ENCODE measurements around the gene ANKRD23.

The ANKRD23 gene

DNA sequence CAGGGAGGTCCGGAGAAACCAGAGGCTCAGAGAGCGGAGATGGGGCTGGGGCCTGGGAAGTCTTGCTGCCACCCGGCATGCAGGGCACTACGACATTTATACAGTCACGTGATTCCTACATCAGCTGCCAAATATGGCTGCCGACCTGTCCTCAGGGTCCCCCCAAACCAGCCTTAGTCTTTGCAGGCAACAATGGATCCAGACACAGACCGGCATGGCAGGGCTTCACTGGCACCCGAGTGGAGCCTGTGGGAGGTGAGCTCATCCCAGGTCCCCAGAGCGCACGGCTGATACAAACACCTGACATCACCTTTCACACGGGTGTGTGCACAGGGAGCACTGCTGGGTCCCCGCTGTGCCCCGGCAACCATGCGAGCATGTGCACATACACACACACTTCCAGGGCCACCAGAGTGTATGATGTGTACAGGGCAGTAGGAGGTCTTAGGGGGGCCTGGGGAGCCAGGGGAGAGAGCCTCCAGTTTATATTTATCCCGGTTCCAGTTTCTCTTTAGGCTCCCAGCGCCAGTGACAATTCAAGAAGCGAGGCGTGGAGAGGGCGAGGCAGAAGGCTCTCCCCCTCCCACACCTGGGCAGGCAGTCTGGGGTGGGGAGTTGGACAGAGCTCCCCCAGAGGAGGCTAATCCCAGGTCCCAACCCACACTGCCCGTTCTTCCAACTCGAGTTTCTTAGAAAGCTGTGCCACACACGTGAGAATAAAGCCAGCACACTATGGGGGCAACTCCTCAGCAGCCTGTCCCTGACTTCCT is 23.4 kb upstream of the ANKRD23 start:
- peak overlapping the region; percentile 85; the same call in 1 of the 2 replicates for H3K4me2 ChIP-seq (ENCODE audit: low read depth, low read length)
- H3F3A ChIP-seq (ENCODE audit: insufficient read depth, low read length), result no peaks in the 10 kb centered on the region; the same call in 1 of the 2 replicates
- no peaks in the 10 kb centered on the region for H3K9me3 ChIP-seq (replicated peaks; ENCODE audit: insufficient read depth, low read length)
- no peaks in the 10 kb centered on the region for H3K4me1 ChIP-seq (ENCODE audit: low read length)
- no peaks in the 10 kb centered on the region for H3K79me2 ChIP-seq (ENCODE audit: low read length)
- DNase-seq, result no peak
- H3K27ac ChIP-seq (ENCODE audit: low read length), result no peak overlapping the region
- H3K27me3 ChIP-seq (replicated peaks; ENCODE audit: insufficient read depth, low read length), result peaks cover 9% of the 10 kb centered on the region
- H4K20me1 ChIP-seq (ENCODE audit: insufficient read depth, low read length), result no peaks in the 10 kb centered on the region
- TF ChIP-seq, protein P1, sequence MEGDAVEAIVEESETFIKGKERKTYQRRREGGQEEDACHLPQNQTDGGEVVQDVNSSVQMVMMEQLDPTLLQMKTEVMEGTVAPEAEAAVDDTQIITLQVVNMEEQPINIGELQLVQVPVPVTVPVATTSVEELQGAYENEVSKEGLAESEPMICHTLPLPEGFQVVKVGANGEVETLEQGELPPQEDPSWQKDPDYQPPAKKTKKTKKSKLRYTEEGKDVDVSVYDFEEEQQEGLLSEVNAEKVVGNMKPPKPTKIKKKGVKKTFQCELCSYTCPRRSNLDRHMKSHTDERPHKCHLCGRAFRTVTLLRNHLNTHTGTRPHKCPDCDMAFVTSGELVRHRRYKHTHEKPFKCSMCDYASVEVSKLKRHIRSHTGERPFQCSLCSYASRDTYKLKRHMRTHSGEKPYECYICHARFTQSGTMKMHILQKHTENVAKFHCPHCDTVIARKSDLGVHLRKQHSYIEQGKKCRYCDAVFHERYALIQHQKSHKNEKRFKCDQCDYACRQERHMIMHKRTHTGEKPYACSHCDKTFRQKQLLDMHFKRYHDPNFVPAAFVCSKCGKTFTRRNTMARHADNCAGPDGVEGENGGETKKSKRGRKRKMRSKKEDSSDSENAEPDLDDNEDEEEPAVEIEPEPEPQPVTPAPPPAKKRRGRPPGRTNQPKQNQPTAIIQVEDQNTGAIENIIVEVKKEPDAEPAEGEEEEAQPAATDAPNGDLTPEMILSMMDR (IDR thresholded peaks at IDR 0.05; ENCODE audit: low read length), result no peak
- TF ChIP-seq EZH2phosphoT487 (IDR thresholded peaks at IDR 0.05; ENCODE audit: low read length) (no peak), EZH2 (optimal IDR thresholded peaks at IDR 0.05; ENCODE audit: low read depth, low read length) (no peak)
- no peak overlapping the region for H3K4me3 ChIP-seq (ENCODE audit: low read length)
- H3K9me2 ChIP-seq (replicated peaks; ENCODE audit: insufficient read depth, low read length), result no peaks in the 10 kb centered on the region
- H2AFZ ChIP-seq (ENCODE audit: low read length), result no peak overlapping the region
- no peak overlapping the region for H3K9ac ChIP-seq (ENCODE audit: low read length)
- no peaks in the 10 kb centered on the region for H3K36me3 ChIP-seq (replicated peaks; ENCODE audit: insufficient read depth, low read length)

DNA sequence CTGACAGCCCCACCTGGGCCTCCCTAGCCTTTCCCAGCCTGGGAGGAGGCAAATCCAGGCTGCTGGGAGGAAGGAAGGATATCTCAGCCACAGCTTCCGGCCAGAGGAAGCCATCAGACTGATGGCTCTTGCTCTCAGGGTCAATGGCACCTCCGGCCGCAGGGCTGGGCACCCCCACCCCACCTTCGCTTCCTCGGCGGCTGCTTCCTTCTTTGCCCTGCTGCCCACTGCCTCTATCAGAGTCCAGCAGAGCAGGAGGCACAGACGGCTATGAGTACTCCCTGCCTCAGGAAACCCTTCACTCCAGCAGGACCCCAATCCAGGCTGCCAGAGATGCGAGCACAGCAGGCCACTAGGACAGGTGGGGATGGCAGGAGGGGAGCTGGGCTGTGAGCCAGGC is 22.8 kb upstream of the ANKRD23 start:
- H2AFZ ChIP-seq (ENCODE audit: low read length), result no peak overlapping the region
- H3K27ac ChIP-seq (ENCODE audit: low read length), result no peak overlapping the region
- no peaks in the 10 kb centered on the region for H3K36me3 ChIP-seq (replicated peaks; ENCODE audit: insufficient read depth, low read length)
- no peak overlapping the region for H3K4me2 ChIP-seq (ENCODE audit: low read depth, low read length)
- H3K4me1 ChIP-seq (ENCODE audit: low read length), result no peaks in the 10 kb centered on the region
- H4K20me1 ChIP-seq (ENCODE audit: insufficient read depth, low read length), result no peaks in the 10 kb centered on the region
- TF ChIP-seq EZH2 (optimal IDR thresholded peaks at IDR 0.05; ENCODE audit: low read depth, low read length), result no peak
- TF ChIP-seq, protein P1 (IDR thresholded peaks at IDR 0.05; ENCODE audit: low read length), result no peak
- TF ChIP-seq EZH2phosphoT487 (IDR thresholded peaks at IDR 0.05; ENCODE audit: low read length), result no peak
- no peaks in the 10 kb centered on the region for H3K79me2 ChIP-seq (ENCODE audit: low read length)
- H3K9me3 ChIP-seq (replicated peaks; ENCODE audit: insufficient read depth, low read length), result no peaks in the 10 kb centered on the region
- no peak for DNase-seq
- H3K4me3 ChIP-seq (ENCODE audit: low read length), result no peak overlapping the region
- no peak overlapping the region for H3K9ac ChIP-seq (ENCODE audit: low read length)
- H3F3A ChIP-seq (ENCODE audit: insufficient read depth, low read length), result no peaks in the 10 kb centered on the region; the same call in 1 of the 2 replicates
- peaks cover 9% of the 10 kb centered on the region for H3K27me3 ChIP-seq (replicated peaks; ENCODE audit: insufficient read depth, low read length)
- no peaks in the 10 kb centered on the region for H3K9me2 ChIP-seq (replicated peaks; ENCODE audit: insufficient read depth, low read length)

DNA sequence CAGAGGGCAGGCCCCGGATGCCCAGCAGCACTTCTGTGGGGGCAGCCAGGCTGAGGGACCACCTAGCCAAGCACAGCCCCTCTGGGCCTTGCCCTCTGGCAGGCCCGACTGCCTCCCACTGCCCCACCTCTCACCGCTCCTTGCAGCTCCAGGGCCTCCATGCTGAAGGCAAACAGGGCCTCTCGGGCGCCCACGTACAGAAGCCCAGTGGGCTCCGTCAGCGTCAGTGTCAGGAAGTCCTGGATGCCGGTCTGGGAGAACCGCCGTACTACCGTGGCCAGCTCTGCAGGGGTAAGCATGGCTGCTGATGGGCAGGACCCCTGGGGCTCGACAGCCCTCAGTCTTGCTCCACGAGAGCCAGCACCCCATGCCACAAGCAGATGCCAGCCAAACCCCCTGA is 22.3 kb upstream of the ANKRD23 start:
- Histone ChIP-seq H3K4me2 (ENCODE audit: low read depth, low read length) (no peak overlapping the region), H3K9me2 (replicated peaks; ENCODE audit: insufficient read depth, low read length) (no peaks in the 10 kb centered on the region), H3K9me3 (replicated peaks; ENCODE audit: insufficient read depth, low read length) (no peaks in the 10 kb centered on the region), H2AFZ (ENCODE audit: low read length) (no peak overlapping the region), H4K20me1 (ENCODE audit: insufficient read depth, low read length) (no peaks in the 10 kb centered on the region), H3F3A (ENCODE audit: insufficient read depth, low read length) (no peaks in the 10 kb centered on the region; the same call in 1 of the 2 replicates), H3K4me3 (ENCODE audit: low read length) (no peak overlapping the region), H3K9ac (ENCODE audit: low read length) (no peak overlapping the region), H3K79me2 (ENCODE audit: low read length) (no peaks in the 10 kb centered on the region), H3K36me3 (replicated peaks; ENCODE audit: insufficient read depth, low read length) (no peaks in the 10 kb centered on the region), H3K27me3 (replicated peaks; ENCODE audit: insufficient read depth, low read length) (peaks cover 9% of the 10 kb centered on the region), H3K4me1 (ENCODE audit: low read length) (no peaks in the 10 kb centered on the region), H3K27ac (ENCODE audit: low read length) (no peak overlapping the region)
- no peak for DNase-seq
- TF ChIP-seq EZH2 (optimal IDR thresholded peaks at IDR 0.05; ENCODE audit: low read depth, low read length), result no peak
- TF ChIP-seq, protein P1 (IDR thresholded peaks at IDR 0.05; ENCODE audit: low read length), result no peak
- TF ChIP-seq EZH2phosphoT487 (IDR thresholded peaks at IDR 0.05; ENCODE audit: low read length), result no peak
